T-helper 2 cell (primary cell): Measurements from ENCODE around the gene RHOXF2.

Experiments used
- DNase-seq, 5 experiments: peaks; one replicate each; pipeline versions ENCODE4 v3.0.0 to v3.0.0-alpha.2; 2012 to 2022

The RHOXF2 gene

GRCh38 chrX:120200851-120201250 is 42.4 kb downstream of the RHOXF2 start:
- DNase-seq: no peak

- no peak for DNase-seq
These were observed 47.7 kb downstream of the RHOXF2 start for GRCh38 chrX:120205816-120206753.

GRCh38 chrX:120207009-120207605 is 48.7 kb downstream of the RHOXF2 start:
- DNase-seq: no peak

- DNase-seq: peak in 4 of 5 experiments; percentile 19 to 50 (median 28)
These were observed 55.2 kb downstream of the RHOXF2 start for GRCh38 chrX:120213438-120214265.
